Ishikawa (cell line): Measurements from ENCODE around the gene PDCL2.

Experiments used
- CEBPB ChIP-seq: IDR thresholded peaks from 2 replicates; pipeline ENCODE4 v1.6.1; 2012
- CREB1 ChIP-seq: IDR thresholded peaks from 2 replicates; pipeline ENCODE4 v1.6.1; 2012; ENCODE audit warnings: low read depth
- EGR1 ChIP-seq: IDR thresholded peaks from 2 replicates; pipeline ENCODE4 v1.6.1; 2012
- EP300 ChIP-seq: IDR thresholded peaks from 2 replicates; pipeline ENCODE4 v1.6.1; 2012; ENCODE audit warnings: borderline replicate concordance
- FOXM1 ChIP-seq: IDR thresholded peaks from 2 replicates; pipeline ENCODE4 v1.6.1; 2012; ENCODE audit warnings: low read depth, borderline replicate concordance
- MAX ChIP-seq: IDR thresholded peaks from 2 replicates; pipeline ENCODE4 v1.6.1; 2012
- NFIC ChIP-seq: IDR thresholded peaks from 2 replicates; pipeline ENCODE4 v1.6.1; 2012
- RAD21 ChIP-seq: IDR thresholded peaks from 2 replicates; pipeline ENCODE4 v1.6.1; 2012; ENCODE audit warnings: low read depth
- TAF1 ChIP-seq: IDR thresholded peaks from 2 replicates; pipeline ENCODE4 v1.6.1; 2012; ENCODE audit warnings: low read depth, mild to moderate bottlenecking
- TCF12 ChIP-seq: IDR thresholded peaks from 2 replicates; pipeline ENCODE4 v1.6.1; 2012; ENCODE audit warnings: low read depth
- USF1 ChIP-seq: IDR thresholded peaks from 2 replicates; pipeline ENCODE4 v1.6.1; 2012
- YY1 ChIP-seq: IDR thresholded peaks from 2 replicates; pipeline ENCODE4 v1.6.1; 2012; ENCODE audit warnings: low read depth
- ZBTB7A ChIP-seq: IDR thresholded peaks from 2 replicates; pipeline ENCODE4 v1.6.1; 2012; ENCODE audit warnings: low read depth

GRCh38 chr4:55512077-55512476, 80.0 kb downstream of the PDCL2 start:
- TF ChIP-seq TAF1 (no peak), ZBTB7A (no peak), USF1 (no peak), CEBPB (no peak), EP300 (no peak), NFIC (no peak), MAX (no peak), CREB1 (no peak), EGR1 (no peak), TCF12 (no peak), RAD21 (no peak), YY1 (no peak), FOXM1 (no peak)
